GM13976 (cell line): Measurements from ENCODE around the gene TRAT1.

Experiments used
- DNase-seq: peaks from one replicate; pipeline ENCODE4 v3.0.0; 2012; ENCODE audit warnings: low spot score
- CTCF ChIP-seq: IDR thresholded peaks from 2 replicates; pipeline ENCODE4 v1.5.1; 2012; ENCODE audit warnings: borderline replicate concordance, mild to moderate bottlenecking; ENCODE audit not compliant: insufficient read depth; ENCODE audit errors: extremely low read depth, missing control alignments, control extremely low read depth
- in situ Hi-C: fragments of 300-500 bp; cut with MboI; formaldehyde crosslinking; loops from one replicate; pipeline ENCODE4 v1.12.0; 2022; ENCODE audit warnings: low sequenced_read_pairs, mixed read lengths, inconsistent platforms; ENCODE audit not compliant: unreplicated experiment

TRAT1 gene

GRCh38 chr3:108822123-108822897, at the start of gene TRAT1:
TRAT1 (plus strand) TSS chr3:108822786; CDS start chr3:108822928, 142 bp downstream.
- DNase-seq: no peak
- in situ Hi-C loops: no loop called here
- no peak for TF ChIP-seq CTCF

DNA sequence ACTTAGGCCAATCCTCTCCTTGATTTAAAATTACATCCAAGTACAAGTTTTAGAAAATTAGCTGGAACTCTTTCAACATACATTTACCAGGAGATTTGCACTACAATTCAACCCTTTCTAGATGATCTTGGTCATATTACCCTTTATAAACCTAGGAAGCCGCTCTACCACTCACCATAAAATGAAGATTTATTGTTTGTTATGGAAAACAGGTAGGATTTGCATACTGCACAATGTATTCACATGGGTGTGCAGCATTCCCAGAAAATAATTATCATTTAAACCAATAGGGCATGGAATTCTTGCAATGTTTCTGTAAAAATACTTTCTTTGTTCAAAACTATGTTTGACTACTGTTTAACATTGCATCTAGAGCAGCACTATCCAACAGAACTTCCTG, 46.9 kb upstream of the TRAT1 start:
- in situ Hi-C loops: no loop called here
- DNase-seq: no peak
- TF ChIP-seq CTCF: no peak

GRCh38 chr3:108779496-108779895, 43.1 kb upstream of the TRAT1 start:
- in situ Hi-C loops: no loop called here
- no peak for TF ChIP-seq CTCF
- DNase-seq: no peak

DNA sequence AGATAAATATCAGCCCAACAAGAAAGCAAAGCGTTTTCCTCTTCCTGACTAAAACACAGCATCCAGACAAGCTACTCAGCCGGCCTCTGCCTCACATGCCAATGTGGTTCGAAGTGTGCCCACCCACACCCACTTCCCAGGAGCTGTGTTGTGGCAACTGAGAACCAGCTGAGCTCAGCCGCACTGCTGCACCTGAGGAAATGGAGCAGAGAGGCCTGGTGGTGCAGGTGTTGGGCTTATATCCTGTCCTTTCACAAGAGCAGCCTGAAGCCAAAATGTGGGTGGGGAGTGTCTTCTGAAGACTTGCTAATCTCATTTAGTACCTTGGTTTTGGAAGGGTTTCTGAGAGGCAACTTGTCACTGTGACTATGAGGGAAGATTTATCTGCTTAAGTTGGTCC, 42.4 kb upstream of the TRAT1 start:
- no peak for DNase-seq
- no peak for TF ChIP-seq CTCF
- in situ Hi-C loops: no loop called here

DNA sequence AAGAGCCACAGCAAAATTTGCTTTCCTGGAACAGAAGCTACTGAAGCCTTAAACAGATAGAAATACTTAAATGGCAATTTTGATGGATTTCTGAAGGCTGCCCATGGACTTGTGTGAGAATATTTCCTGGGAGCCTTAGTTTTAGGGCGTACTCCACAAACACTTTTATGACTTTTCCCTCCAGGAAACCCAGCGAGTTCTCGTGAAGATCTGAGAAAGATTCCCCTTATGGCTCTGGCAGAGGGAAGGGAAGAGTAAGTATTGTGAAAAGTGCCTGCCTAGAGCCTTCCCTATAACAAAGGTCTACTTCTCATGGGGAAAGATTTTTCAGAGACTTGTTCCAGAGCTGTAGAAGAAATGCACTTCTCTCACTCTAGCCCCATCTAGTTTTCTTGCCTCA, 31.1 kb upstream of the TRAT1 start:
- no peak for DNase-seq
- in situ Hi-C loops: no loop called here
- no peak for TF ChIP-seq CTCF

DNA sequence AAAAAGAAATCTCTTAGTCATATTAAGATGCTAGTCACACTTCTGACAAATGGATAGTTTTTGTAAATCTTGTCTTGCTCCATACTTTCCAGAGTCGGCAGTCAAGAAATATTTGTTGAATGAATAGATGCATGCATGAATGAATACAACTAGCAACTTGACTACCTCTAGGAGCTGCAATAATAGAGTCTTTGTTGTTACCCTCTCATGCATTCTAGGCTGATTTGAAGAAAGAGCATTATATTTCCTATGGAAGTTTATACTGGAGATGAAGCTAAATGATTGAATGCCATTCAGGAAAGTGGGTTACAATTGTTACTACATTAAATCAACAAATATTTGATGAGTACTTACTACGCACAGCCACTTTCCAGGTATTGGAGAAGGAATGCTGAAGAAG, 18.1 kb upstream of the TRAT1 start:
- DNase-seq: no peak
- no peak for TF ChIP-seq CTCF
- in situ Hi-C loops: no loop called here
